ENCODE data around the gene BPTF. TPM values are rescaled to one million over a fixed set of nuclear protein-coding genes. Genes with fewer than 3 reads are reported as not detected.

The BPTF gene
- total RNA-seq, 1 donor from 2014 or later: 146 TPM

DNA sequence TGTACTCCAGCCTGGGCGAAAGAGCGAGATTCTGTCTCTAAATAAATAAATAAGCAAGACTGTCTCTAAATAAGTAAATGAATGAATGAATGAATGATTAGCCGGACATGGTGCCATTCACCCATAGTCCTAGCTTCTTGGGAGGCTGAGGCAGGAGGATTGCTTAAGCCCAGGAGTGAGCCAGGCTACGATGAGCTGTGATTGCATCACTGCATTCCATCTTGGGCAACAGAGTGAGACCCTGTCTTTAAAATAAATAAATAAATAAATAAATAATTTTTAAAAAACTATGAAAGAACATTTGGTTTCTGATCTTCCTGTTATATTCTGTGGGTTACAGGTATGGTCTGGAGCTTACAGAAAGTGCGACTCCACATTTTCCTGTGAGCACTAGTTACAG, 105.9 kb downstream of the BPTF start:
- Mint-ChIP-seq H3K27ac (ENCODE audit: unreplicated experiment) (no peak overlapping the region), H3K4me1 (ENCODE audit: low read depth, unreplicated experiment) (no peaks in the 10 kb centered on the region), H3K27me3 (ENCODE audit: unreplicated experiment) (no peaks in the 10 kb centered on the region), H3K4me3 (ENCODE audit: unreplicated experiment) (no peak overlapping the region), H3K36me3 (ENCODE audit: unreplicated experiment) (no peaks in the 10 kb centered on the region), H3K9me3 (ENCODE audit: unreplicated experiment) (no peaks in the 10 kb centered on the region)
- DNase-seq: no peak
- TF ChIP-seq, protein P1, sequence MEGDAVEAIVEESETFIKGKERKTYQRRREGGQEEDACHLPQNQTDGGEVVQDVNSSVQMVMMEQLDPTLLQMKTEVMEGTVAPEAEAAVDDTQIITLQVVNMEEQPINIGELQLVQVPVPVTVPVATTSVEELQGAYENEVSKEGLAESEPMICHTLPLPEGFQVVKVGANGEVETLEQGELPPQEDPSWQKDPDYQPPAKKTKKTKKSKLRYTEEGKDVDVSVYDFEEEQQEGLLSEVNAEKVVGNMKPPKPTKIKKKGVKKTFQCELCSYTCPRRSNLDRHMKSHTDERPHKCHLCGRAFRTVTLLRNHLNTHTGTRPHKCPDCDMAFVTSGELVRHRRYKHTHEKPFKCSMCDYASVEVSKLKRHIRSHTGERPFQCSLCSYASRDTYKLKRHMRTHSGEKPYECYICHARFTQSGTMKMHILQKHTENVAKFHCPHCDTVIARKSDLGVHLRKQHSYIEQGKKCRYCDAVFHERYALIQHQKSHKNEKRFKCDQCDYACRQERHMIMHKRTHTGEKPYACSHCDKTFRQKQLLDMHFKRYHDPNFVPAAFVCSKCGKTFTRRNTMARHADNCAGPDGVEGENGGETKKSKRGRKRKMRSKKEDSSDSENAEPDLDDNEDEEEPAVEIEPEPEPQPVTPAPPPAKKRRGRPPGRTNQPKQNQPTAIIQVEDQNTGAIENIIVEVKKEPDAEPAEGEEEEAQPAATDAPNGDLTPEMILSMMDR (IDR thresholded peaks at IDR 0.05; ENCODE audit: partially characterized antibody, unreplicated experiment): no peak

DNA sequence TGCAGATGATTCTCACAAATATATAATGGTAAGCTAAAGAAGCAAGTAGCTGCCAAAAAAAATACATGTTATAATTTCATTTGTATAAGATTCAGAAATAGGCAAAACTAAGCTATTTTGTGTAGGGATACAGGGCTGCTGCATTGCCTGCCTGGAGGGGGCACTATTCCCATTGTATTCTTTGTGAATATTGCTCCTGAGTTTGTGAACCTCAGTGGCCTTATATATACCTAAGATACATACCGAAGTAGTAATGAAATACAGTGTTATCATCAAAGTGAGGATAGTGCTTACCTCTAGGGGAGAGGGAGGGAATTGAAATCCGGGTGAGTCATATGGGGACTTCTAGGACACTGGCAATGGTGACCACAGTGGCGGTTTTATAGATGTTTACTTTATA, 117.5 kb downstream of the BPTF start:
- H3K9me3 Mint-ChIP-seq (ENCODE audit: unreplicated experiment): no peaks in the 10 kb centered on the region
- no peaks in the 10 kb centered on the region for H3K4me1 Mint-ChIP-seq (ENCODE audit: low read depth, unreplicated experiment)
- no peak overlapping the region for H3K4me3 Mint-ChIP-seq (ENCODE audit: unreplicated experiment)
- H3K36me3 Mint-ChIP-seq (ENCODE audit: unreplicated experiment): no peaks in the 10 kb centered on the region
- no peak overlapping the region for H3K27ac Mint-ChIP-seq (ENCODE audit: unreplicated experiment)
- TF ChIP-seq, protein P1 (IDR thresholded peaks at IDR 0.05; ENCODE audit: partially characterized antibody, unreplicated experiment): peak; percentile 58
- DNase-seq: no peak
- H3K27me3 Mint-ChIP-seq (ENCODE audit: unreplicated experiment): peaks cover 2% of the 10 kb centered on the region

DNA sequence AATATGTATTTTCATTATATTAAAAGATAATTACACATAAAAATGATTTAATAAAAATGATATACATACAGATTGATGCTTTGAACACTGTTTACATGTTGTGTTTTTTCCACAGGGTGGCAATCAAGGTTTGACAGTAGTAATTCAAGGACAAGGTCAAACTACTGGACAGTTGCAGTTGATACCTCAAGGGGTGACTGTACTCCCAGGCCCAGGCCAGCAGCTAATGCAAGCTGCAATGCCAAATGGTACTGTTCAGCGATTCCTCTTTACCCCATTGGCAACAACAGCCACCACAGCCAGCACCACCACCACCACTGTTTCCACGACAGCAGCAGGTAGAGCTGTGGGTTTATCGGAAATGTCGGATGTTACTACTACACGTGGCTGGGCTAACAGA, 118.7 kb downstream of the BPTF start:
- Mint-ChIP-seq H3K9me3 (ENCODE audit: unreplicated experiment) (no peaks in the 10 kb centered on the region), H3K27me3 (ENCODE audit: unreplicated experiment) (peaks cover 4% of the 10 kb centered on the region), H3K4me3 (ENCODE audit: unreplicated experiment) (no peak overlapping the region), H3K27ac (ENCODE audit: unreplicated experiment) (no peak overlapping the region), H3K4me1 (ENCODE audit: low read depth, unreplicated experiment) (no peaks in the 10 kb centered on the region), H3K36me3 (ENCODE audit: unreplicated experiment) (no peaks in the 10 kb centered on the region)
- TF ChIP-seq, protein P1 (IDR thresholded peaks at IDR 0.05; ENCODE audit: partially characterized antibody, unreplicated experiment): no peak
- DNase-seq: no peak

DNA sequence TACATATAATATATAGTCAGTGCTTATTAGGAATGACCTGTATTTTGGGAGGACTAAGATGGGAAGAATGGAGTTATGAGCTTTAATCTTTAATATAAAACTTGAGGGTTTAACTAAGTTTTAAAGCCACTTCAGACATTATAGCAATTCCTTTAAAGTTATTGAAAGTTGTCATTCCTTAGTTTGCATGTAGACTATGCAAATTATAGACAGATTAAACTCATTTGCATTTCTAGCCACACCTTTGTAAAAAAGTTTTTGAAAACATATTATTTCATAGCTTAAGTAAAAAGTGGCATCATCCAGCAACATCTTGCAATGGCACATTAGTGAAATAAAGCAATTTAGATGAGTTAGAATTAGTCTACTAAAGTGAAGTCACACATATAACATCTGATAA, 121.2 kb downstream of the BPTF start:
- Mint-ChIP-seq H3K27me3 (ENCODE audit: unreplicated experiment) (peaks cover 4% of the 10 kb centered on the region), H3K36me3 (ENCODE audit: unreplicated experiment) (no peaks in the 10 kb centered on the region), H3K4me1 (ENCODE audit: low read depth, unreplicated experiment) (no peaks in the 10 kb centered on the region), H3K9me3 (ENCODE audit: unreplicated experiment) (no peaks in the 10 kb centered on the region), H3K27ac (ENCODE audit: unreplicated experiment) (no peak overlapping the region), H3K4me3 (ENCODE audit: unreplicated experiment) (no peak overlapping the region)
- TF ChIP-seq, protein P1 (IDR thresholded peaks at IDR 0.05; ENCODE audit: partially characterized antibody, unreplicated experiment): no peak
- DNase-seq: no peak

DNA sequence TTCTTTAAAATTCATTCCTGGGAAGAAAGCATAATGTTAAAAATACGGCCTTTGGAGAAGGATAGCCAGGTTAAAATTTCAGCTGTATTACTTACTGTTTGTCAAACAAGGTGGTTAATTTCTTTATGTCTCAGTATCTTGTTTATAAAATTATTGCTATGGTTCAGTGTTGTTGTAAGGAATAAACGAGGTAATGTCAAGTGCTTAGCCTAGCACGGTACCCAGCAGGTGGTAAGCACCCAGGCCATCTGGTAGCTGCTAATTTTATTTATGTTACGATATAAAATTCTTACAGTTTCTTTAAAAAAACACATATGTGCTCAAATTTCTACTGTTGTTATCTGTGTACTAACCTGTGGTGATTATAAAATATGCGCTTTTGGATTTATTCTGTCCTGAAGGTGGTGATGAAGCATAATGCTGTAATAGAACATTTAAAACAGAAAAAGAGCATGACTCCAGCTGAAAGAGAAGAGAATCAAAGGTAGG, 122.1 kb downstream of the BPTF start:
- TF ChIP-seq, protein P1 (IDR thresholded peaks at IDR 0.05; ENCODE audit: partially characterized antibody, unreplicated experiment): no peak
- no peak overlapping the region for H3K4me3 Mint-ChIP-seq (ENCODE audit: unreplicated experiment)
- no peaks in the 10 kb centered on the region for H3K4me1 Mint-ChIP-seq (ENCODE audit: low read depth, unreplicated experiment)
- DNase-seq: no peak
- peaks cover 4% of the 10 kb centered on the region for H3K27me3 Mint-ChIP-seq (ENCODE audit: unreplicated experiment)
- no peak overlapping the region for H3K27ac Mint-ChIP-seq (ENCODE audit: unreplicated experiment)
- no peaks in the 10 kb centered on the region for H3K9me3 Mint-ChIP-seq (ENCODE audit: unreplicated experiment)
- H3K36me3 Mint-ChIP-seq (ENCODE audit: unreplicated experiment): no peaks in the 10 kb centered on the region
